DOHH2 (cell line): Measurements from ENCODE around the gene LYVE1.

Source experiments
- EZH2phosphoT487 ChIP-seq: fragments of 200-600 bp; sonication (generic); IDR thresholded peaks from 2 replicates; pipeline ENCODE4 v1.6.1; 2017; ENCODE audit warnings: borderline replicate concordance, mild to moderate bottlenecking, antibody characterized with exemption, low read length, moderate library complexity, mixed read lengths
- TF ChIP-seq, protein P1 (sequence below): fragments of 200-600 bp; sonication (generic); IDR thresholded peaks from one replicate; pipeline ENCODE4 v1.5.1; 2014; ENCODE audit warnings: antibody characterized with exemption, mild to moderate bottlenecking, low read depth, low read length; ENCODE audit not compliant: poor library complexity, severe bottlenecking

- TF ChIP-seq EZH2phosphoT487, result no peak
- TF ChIP-seq, protein P1, sequence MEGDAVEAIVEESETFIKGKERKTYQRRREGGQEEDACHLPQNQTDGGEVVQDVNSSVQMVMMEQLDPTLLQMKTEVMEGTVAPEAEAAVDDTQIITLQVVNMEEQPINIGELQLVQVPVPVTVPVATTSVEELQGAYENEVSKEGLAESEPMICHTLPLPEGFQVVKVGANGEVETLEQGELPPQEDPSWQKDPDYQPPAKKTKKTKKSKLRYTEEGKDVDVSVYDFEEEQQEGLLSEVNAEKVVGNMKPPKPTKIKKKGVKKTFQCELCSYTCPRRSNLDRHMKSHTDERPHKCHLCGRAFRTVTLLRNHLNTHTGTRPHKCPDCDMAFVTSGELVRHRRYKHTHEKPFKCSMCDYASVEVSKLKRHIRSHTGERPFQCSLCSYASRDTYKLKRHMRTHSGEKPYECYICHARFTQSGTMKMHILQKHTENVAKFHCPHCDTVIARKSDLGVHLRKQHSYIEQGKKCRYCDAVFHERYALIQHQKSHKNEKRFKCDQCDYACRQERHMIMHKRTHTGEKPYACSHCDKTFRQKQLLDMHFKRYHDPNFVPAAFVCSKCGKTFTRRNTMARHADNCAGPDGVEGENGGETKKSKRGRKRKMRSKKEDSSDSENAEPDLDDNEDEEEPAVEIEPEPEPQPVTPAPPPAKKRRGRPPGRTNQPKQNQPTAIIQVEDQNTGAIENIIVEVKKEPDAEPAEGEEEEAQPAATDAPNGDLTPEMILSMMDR, result no peak
Measured at GRCh38 chr11:10608584-10608983, 40.1 kb upstream of the LYVE1 start.
